Large intestine (tissue), 1 donor: ENCODE measurements around the gene RBM33. TPM values are rescaled to one million over a fixed set of nuclear protein-coding genes. Genes with fewer than 3 reads are reported as not detected.

ENCODE experiments used
- polyA plus RNA-seq: library from polyadenylated mRNA; unstranded; fragments of 120-200 nt; gene quantifications from one replicate; pipeline ENCODE4 v1.2.1, GENCODE V29; 2013

Gene RBM33
- polyA plus RNA-seq, 1 donor, result 42.8 TPM

Other genes with a start within 250 kb of the RBM33 start
- gene EN2, start 186.5 kb upstream of the RBM33 start, polyA plus RNA-seq, result not detected
- not detected for gene CNPY1, start 98.1 kb upstream of the RBM33 start, polyA plus RNA-seq
- 7.5 TPM for gene SHH, start 167.8 kb downstream of the RBM33 start, polyA plus RNA-seq